Measurements from ENCODE around the gene RIOK3.

RIOK3 gene

DNA sequence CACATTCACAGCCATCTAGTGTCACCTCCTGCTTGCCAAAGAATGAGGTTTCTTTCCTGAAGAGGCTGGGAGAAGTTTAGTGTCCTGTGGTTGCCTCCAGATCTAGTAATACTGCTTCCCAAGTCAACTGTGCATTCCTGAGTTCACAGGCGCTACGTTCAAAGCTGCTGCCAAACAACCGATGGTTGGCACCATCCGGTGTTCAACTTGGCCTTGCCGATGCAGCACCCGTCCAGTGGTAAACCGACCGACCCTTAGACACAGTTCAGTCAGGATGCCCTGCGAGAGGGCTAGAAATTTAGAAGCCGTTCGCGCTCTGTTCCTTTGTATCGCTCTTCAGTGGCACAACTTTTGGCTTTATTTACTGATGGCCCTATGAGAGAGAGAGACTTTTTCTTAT, 78.8 kb downstream of the RIOK3 start:
- no peak for TF ChIP-seq ZNF565 (CRISPR knock-in tag; conservative IDR thresholded peaks at IDR 0.05; ENCODE audit: low read depth)
- TF ChIP-seq ISL1 (CRISPR knock-in tag; IDR thresholded peaks at IDR 0.05), result no peak
- TF ChIP-seq TOX (CRISPR knock-in tag; IDR thresholded peaks at IDR 0.05; ENCODE audit: borderline replicate concordance), result no peak
- no peak for TF ChIP-seq SNAI2 (CRISPR knock-in tag; IDR thresholded peaks at IDR 0.05)
- no peak for TF ChIP-seq ZC3H10 (CRISPR knock-in tag; IDR thresholded peaks at IDR 0.05)
- TF ChIP-seq, protein P1, sequence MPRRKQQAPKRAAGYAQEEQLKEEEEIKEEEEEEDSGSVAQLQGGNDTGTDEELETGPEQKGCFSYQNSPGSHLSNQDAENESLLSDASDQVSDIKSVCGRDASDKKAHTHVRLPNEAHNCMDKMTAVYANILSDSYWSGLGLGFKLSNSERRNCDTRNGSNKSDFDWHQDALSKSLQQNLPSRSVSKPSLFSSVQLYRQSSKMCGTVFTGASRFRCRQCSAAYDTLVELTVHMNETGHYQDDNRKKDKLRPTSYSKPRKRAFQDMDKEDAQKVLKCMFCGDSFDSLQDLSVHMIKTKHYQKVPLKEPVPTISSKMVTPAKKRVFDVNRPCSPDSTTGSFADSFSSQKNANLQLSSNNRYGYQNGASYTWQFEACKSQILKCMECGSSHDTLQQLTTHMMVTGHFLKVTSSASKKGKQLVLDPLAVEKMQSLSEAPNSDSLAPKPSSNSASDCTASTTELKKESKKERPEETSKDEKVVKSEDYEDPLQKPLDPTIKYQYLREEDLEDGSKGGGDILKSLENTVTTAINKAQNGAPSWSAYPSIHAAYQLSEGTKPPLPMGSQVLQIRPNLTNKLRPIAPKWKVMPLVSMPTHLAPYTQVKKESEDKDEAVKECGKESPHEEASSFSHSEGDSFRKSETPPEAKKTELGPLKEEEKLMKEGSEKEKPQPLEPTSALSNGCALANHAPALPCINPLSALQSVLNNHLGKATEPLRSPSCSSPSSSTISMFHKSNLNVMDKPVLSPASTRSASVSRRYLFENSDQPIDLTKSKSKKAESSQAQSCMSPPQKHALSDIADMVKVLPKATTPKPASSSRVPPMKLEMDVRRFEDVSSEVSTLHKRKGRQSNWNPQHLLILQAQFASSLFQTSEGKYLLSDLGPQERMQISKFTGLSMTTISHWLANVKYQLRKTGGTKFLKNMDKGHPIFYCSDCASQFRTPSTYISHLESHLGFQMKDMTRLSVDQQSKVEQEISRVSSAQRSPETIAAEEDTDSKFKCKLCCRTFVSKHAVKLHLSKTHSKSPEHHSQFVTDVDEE (CRISPR knock-in tag; IDR thresholded peaks at IDR 0.05), result no peak
- no peak for TF ChIP-seq RARB (CRISPR knock-in tag; IDR thresholded peaks at IDR 0.05)
- no peak for TF ChIP-seq CSDC2 (CRISPR knock-in tag; IDR thresholded peaks at IDR 0.05)
- no peak for TF ChIP-seq ZFP3 (CRISPR knock-in tag; IDR thresholded peaks at IDR 0.05)
- no peak for TF ChIP-seq ARNTL (CRISPR knock-in tag; IDR thresholded peaks at IDR 0.05; ENCODE audit: borderline replicate concordance, low read depth)
- no peak for TF ChIP-seq ZNF8 (CRISPR knock-in tag; IDR thresholded peaks at IDR 0.05)
- no peak for TF ChIP-seq PPARA (CRISPR knock-in tag; IDR thresholded peaks at IDR 0.05; ENCODE audit: borderline replicate concordance)
- TF ChIP-seq, protein P2, sequence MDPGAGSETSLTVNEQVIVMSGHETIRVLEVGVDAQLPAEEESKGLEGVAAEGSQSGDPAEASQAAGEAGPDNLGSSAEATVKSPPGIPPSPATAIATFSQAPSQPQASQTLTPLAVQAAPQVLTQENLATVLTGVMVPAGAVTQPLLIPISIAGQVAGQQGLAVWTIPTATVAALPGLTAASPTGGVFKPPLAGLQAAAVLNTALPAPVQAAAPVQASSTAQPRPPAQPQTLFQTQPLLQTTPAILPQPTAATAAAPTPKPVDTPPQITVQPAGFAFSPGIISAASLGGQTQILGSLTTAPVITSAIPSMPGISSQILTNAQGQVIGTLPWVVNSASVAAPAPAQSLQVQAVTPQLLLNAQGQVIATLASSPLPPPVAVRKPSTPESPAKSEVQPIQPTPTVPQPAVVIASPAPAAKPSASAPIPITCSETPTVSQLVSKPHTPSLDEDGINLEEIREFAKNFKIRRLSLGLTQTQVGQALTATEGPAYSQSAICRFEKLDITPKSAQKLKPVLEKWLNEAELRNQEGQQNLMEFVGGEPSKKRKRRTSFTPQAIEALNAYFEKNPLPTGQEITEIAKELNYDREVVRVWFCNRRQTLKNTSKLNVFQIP (CRISPR knock-in tag; IDR thresholded peaks at IDR 0.05; ENCODE audit: borderline replicate concordance, low read depth), result no peak
- TF ChIP-seq, protein P3, sequence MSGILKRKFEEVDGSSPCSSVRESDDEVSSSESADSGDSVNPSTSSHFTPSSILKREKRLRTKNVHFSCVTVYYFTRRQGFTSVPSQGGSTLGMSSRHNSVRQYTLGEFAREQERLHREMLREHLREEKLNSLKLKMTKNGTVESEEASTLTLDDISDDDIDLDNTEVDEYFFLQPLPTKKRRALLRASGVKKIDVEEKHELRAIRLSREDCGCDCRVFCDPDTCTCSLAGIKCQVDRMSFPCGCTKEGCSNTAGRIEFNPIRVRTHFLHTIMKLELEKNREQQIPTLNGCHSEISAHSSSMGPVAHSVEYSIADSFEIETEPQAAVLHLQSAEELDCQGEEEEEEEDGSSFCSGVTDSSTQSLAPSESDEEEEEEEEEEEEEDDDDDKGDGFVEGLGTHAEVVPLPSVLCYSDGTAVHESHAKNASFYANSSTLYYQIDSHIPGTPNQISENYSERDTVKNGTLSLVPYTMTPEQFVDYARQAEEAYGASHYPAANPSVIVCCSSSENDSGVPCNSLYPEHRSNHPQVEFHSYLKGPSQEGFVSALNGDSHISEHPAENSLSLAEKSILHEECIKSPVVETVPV (CRISPR knock-in tag; IDR thresholded peaks at IDR 0.05), result no peak
- no peak for TF ChIP-seq ESRRG (CRISPR knock-in tag; IDR thresholded peaks at IDR 0.05)
- no peak for TF ChIP-seq BACH2 (CRISPR knock-in tag; IDR thresholded peaks at IDR 0.05; ENCODE audit: borderline replicate concordance)
- TF ChIP-seq ZFP30 (CRISPR knock-in tag; IDR thresholded peaks at IDR 0.05), result no peak
- TF ChIP-seq, protein P4, sequence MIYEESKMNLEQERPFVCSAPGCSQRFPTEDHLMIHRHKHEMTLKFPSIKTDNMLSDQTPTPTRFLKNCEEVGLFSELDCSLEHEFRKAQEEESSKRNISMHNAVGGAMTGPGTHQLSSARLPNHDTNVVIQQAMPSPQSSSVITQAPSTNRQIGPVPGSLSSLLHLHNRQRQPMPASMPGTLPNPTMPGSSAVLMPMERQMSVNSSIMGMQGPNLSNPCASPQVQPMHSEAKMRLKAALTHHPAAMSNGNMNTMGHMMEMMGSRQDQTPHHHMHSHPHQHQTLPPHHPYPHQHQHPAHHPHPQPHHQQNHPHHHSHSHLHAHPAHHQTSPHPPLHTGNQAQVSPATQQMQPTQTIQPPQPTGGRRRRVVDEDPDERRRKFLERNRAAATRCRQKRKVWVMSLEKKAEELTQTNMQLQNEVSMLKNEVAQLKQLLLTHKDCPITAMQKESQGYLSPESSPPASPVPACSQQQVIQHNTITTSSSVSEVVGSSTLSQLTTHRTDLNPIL (CRISPR knock-in tag; IDR thresholded peaks at IDR 0.05; ENCODE audit: low read depth), result no peak
- no peak for TF ChIP-seq OSR1 (CRISPR knock-in tag; IDR thresholded peaks at IDR 0.05)
- TF ChIP-seq GLIS3 (CRISPR knock-in tag; IDR thresholded peaks at IDR 0.05), result no peak
- no peak for ATAC-seq
